H1 (cell line): ENCODE measurements around the gene ADAM20. TPM values are rescaled to one million over a fixed set of nuclear protein-coding genes. Genes with fewer than 3 reads are reported as not detected.

Experiments
- CTCF ChIA-PET: fragments of 300-600 bp; sonication (Branson Sonifier 250); formaldehyde crosslinking; loops from one replicate; lab custom pipeline; 2021; ENCODE audit not compliant: partially characterized antibody; lab: Charles Lee
- POLR2A ChIA-PET: fragments of 300-600 bp; sonication (Branson Sonifier 250); formaldehyde crosslinking; loops from one replicate; lab custom pipeline; 2021; ENCODE audit warnings: inconsistent platforms; ENCODE audit not compliant: partially characterized antibody; lab: Charles Lee
- DNase-seq, 2 experiments: peaks; one replicate each; pipeline versions ENCODE4 v3.0.0 to v3.0.0-alpha.2; 2010 to 2022; ENCODE audit warnings: low spot score in 2 of 2, low read depth in 1 of 2, mixed read lengths in 1 of 2
- FAIRE-seq: peaks from 2 replicates; lab custom pipeline; 2011; peaks lifted over from hg19 to GRCh38; lab: Jason Lieb, UNC
- H2AFZ ChIP-seq: 2 replicates; pipeline ENCODE4 v1.8.1; 2012; ENCODE audit warnings: low read length, inconsistent platforms
- H2AK5ac ChIP-seq: 2 replicates; pipeline ENCODE4 v1.6.1; 2013; ENCODE audit warnings: low read depth, low read length
- H2BK120ac ChIP-seq: replicated peaks from 2 replicates; pipeline ENCODE3; 2013; ENCODE audit warnings: low read depth, low read length, inconsistent platforms
- H2BK12ac ChIP-seq: 2 replicates; pipeline ENCODE4 v1.6.1; 2013; ENCODE audit warnings: low read depth, low read length
- H2BK15ac ChIP-seq: 2 replicates; pipeline ENCODE4 v1.6.1; 2013; ENCODE audit warnings: low read length
- H2BK20ac ChIP-seq: 2 replicates; pipeline ENCODE4 v1.6.1; 2013; ENCODE audit warnings: low read length
- H2BK5ac ChIP-seq: 2 replicates; pipeline ENCODE4 v1.6.1; 2013; ENCODE audit warnings: low read depth, low read length
- H3K14ac ChIP-seq: 2 replicates; pipeline ENCODE4 v1.6.1; 2013; ENCODE audit warnings: inconsistent platforms; ENCODE audit not compliant: insufficient read length
- H3K18ac ChIP-seq: 2 replicates; pipeline ENCODE4 v1.6.1; 2013; ENCODE audit warnings: low read length; ENCODE audit errors: extremely low read depth
- H3K23ac ChIP-seq: 2 replicates; pipeline ENCODE4 v1.6.1; 2013; ENCODE audit warnings: inconsistent platforms; ENCODE audit not compliant: insufficient read length
- H3K23me2 ChIP-seq: 2 replicates; pipeline ENCODE4 v1.6.1; 2013; ENCODE audit warnings: low read depth, low read length
- H3K27ac ChIP-seq: 2 replicates; pipeline ENCODE4 v1.6.1; 2011; ENCODE audit warnings: low read depth, low read length, inconsistent platforms
- H3K27me3 ChIP-seq, 4 experiments: replicated peaks in 1 of 4; 1 replicate in 1 of 4; 2 replicates in 3 of 4; pipeline versions ENCODE4 v1.6.1 to v1.8.1; 2011 to 2013; ENCODE audit warnings: low read length in 3 of 4, mild to moderate bottlenecking in 3 of 4, inconsistent platforms in 2 of 4, mixed read lengths in 2 of 4, moderate library complexity in 1 of 4; ENCODE audit not compliant: control insufficient read depth in 3 of 4, insufficient read depth in 3 of 4; ENCODE audit errors: extremely low read depth in 1 of 4
- H3K36me3 ChIP-seq, 4 experiments: 2 replicates each; pipeline versions ENCODE4 v1.6.1 to v1.8.1; 2011 to 2013; ENCODE audit warnings: mild to moderate bottlenecking in 4 of 4, low read length in 3 of 4, moderate library complexity in 2 of 4, control low read depth in 1 of 4, inconsistent platforms in 1 of 4; ENCODE audit not compliant: insufficient read depth in 4 of 4, control insufficient read depth in 2 of 4
- H3K4ac ChIP-seq: replicated peaks from 2 replicates; pipeline ENCODE3; 2013; ENCODE audit warnings: low read length, low read depth, mixed read lengths, inconsistent platforms; ENCODE audit not compliant: insufficient read length
- H3K4me1 ChIP-seq, 4 experiments: replicated peaks in 1 of 4; 1 replicate in 1 of 4; 2 replicates in 3 of 4; pipeline versions ENCODE4 v1.6.1 to v1.8.1; 2011 to 2013; ENCODE audit warnings: low read length in 3 of 4, inconsistent platforms in 2 of 4, mixed read lengths in 1 of 4; ENCODE audit not compliant: insufficient read depth in 4 of 4, control insufficient read depth in 3 of 4
- H3K4me2 ChIP-seq, 2 experiments: 2 replicates each; pipeline versions ENCODE4 v1.6.1 to v1.8.1; 2011 to 2013; ENCODE audit warnings: low read depth in 2 of 2, low read length in 2 of 2, control low read depth in 1 of 2, inconsistent platforms in 1 of 2, mild to moderate bottlenecking in 1 of 2; ENCODE audit not compliant: insufficient read depth in 1 of 2
- H3K4me3 ChIP-seq, 4 experiments: fragments of 200-600, 300-600 bp in 1 of 4; sonication (generic), shearing (Covaris generic), sonication (Bioruptor Twin) in 1 of 4; 2 replicates each; pipeline versions ENCODE4 v1.5.1 to v1.8.1; 2011 to 2016; ENCODE audit warnings: low read length in 4 of 4, low read depth in 3 of 4, control low read depth in 2 of 4, inconsistent platforms in 2 of 4, mild to moderate bottlenecking in 2 of 4, mixed read lengths in 1 of 4, moderate library complexity in 1 of 4; ENCODE audit not compliant: insufficient read depth in 2 of 4; ENCODE audit errors: extremely low read depth in 1 of 4
- H3K56ac ChIP-seq: replicated peaks from 2 replicates; pipeline ENCODE3; 2013; ENCODE audit warnings: low read depth, mild to moderate bottlenecking, mixed read lengths, low read length, inconsistent platforms; ENCODE audit not compliant: insufficient read length
- H3K79me1 ChIP-seq: 2 replicates; pipeline ENCODE4 v1.6.1; 2013; ENCODE audit warnings: low read depth, low read length, control low read depth
- H3K79me2 ChIP-seq, 2 experiments: 2 replicates each; pipeline versions ENCODE4 v1.6.1 to v1.8.1; 2012 to 2013; ENCODE audit warnings: low read length in 2 of 2, mild to moderate bottlenecking in 2 of 2, inconsistent platforms in 1 of 2; ENCODE audit not compliant: insufficient read depth in 2 of 2, control insufficient read depth in 1 of 2
- H3K9ac ChIP-seq, 4 experiments: replicated peaks in 1 of 4; 1 replicate in 1 of 4; 2 replicates in 3 of 4; pipeline versions ENCODE4 v1.6.1 to v1.8.1; 2011 to 2013; ENCODE audit warnings: low read depth in 3 of 4, low read length in 3 of 4, control low read depth in 2 of 4, mild to moderate bottlenecking in 2 of 4, moderate library complexity in 2 of 4, inconsistent platforms in 1 of 4; ENCODE audit errors: extremely low read depth in 1 of 4
- H3K9me3 ChIP-seq, 2 experiments: 2 replicates each; pipeline versions ENCODE4 v1.6.1 to v1.8.1; 2012 to 2013; ENCODE audit warnings: mild to moderate bottlenecking in 2 of 2, moderate library complexity in 2 of 2, control low read depth in 1 of 2, inconsistent platforms in 1 of 2, low read depth in 1 of 2, low read length in 1 of 2, mixed read lengths in 1 of 2; ENCODE audit not compliant: insufficient read depth in 2 of 2
- H4K20me1 ChIP-seq, 2 experiments: replicated peaks in 1 of 2; 2 replicates each; pipeline versions ENCODE3 to v1.8.1; 2011 to 2013; ENCODE audit warnings: inconsistent platforms in 2 of 2, low read length in 2 of 2, mild to moderate bottlenecking in 1 of 2; ENCODE audit not compliant: insufficient read depth in 2 of 2, control insufficient read depth in 1 of 2
- H4K5ac ChIP-seq: 2 replicates; pipeline ENCODE4 v1.6.1; 2013; ENCODE audit warnings: low read length, low read depth, mixed read lengths, inconsistent platforms; ENCODE audit not compliant: insufficient read length
- H4K8ac ChIP-seq: 2 replicates; pipeline ENCODE4 v1.8.0; 2013; ENCODE audit warnings: mild to moderate bottlenecking, moderate library complexity, low read length, inconsistent platforms; ENCODE audit not compliant: insufficient read depth; ENCODE audit errors: extremely low read depth
- H4K91ac ChIP-seq: replicated peaks from 2 replicates; pipeline ENCODE3; 2013; ENCODE audit warnings: low read length, mixed read lengths, inconsistent platforms; ENCODE audit not compliant: insufficient read length
- CBX5 ChIP-seq: fragments of 300-800, 300-1000 bp; sonication (generic); IDR thresholded peaks from 2 replicates; pipeline ENCODE4 v1.7.1; 2016; ENCODE audit warnings: antibody characterized with exemption, low read length, low read depth
- JUND ChIP-seq: IDR thresholded peaks from 2 replicates; pipeline ENCODE4 v1.6.1; 2011; ENCODE audit warnings: mild to moderate bottlenecking, improper control_type of control experiment, low read length
- NANOG ChIP-seq: IDR thresholded peaks from 2 replicates; pipeline ENCODE4 v1.6.1; 2011; ENCODE audit warnings: low read length, low read depth, mild to moderate bottlenecking, inconsistent platforms; ENCODE audit not compliant: insufficient read depth, poor library complexity, severe bottlenecking
- SIN3A ChIP-seq, 2 experiments: IDR thresholded peaks in 1 of 2; conservative IDR thresholded peaks in 1 of 2; 2 replicates each; pipeline ENCODE4 v1.6.1; 2011 to 2012; ENCODE audit warnings: low read length in 2 of 2, improper control_type of control experiment in 1 of 2, low read depth in 1 of 2, mild to moderate bottlenecking in 1 of 2
- polyA plus RNA-seq, 7 experiments: library from polyadenylated mRNA; depleted of rRNA in 3 of 7; stranded (reverse) in 5 of 7; unstranded in 2 of 7; fragments of >200 nt in 5 of 7; fragments of 200-250 nt in 2 of 7; gene quantifications; 1 replicate in 5 of 7; 2 replicates in 1 of 7; 4 replicates in 1 of 7; pipeline versions ENCODE4 v1.2.1 to v1.2.3, GENCODE V29; 2011 to 2013; ENCODE audit warnings: missing spikeins in 2 of 7, mixed read lengths in 2 of 7
- total RNA-seq: library from RNA; stranded (reverse); fragmentation: NEBNext Ultra II Directional; extraction: Animal tissue kit (Norgen Biotek cat#: 25700); gene quantifications from 2 replicates; pipeline ENCODE4 v1.2.1, GENCODE V29; 2021

ADAM20 gene
- total and polyA plus RNA-seq, 2 of the 8 experiments (the other 6 are each of a cell fraction or from before 2014, with no cell fraction given): 0.11 to 0.26 TPM

- H4K91ac ChIP-seq: no peak overlapping the region
- H3K23me2 ChIP-seq: no peaks in the 10 kb centered on the region
- no peak overlapping the region for H3K9ac ChIP-seq
- H3K79me2 ChIP-seq: no peaks in the 10 kb centered on the region
- H3K14ac ChIP-seq: no peak overlapping the region
- no peaks in the 10 kb centered on the region for H3K79me1 ChIP-seq
- H3K4me2 ChIP-seq: no peak overlapping the region
- H3K36me3 ChIP-seq: peaks cover 0 to 2% (median 0%) of the 10 kb centered on the region in 4 experiments; a peak in 2 of 8 replicates
- no peak overlapping the region for H3K4me3 ChIP-seq
- H3K18ac ChIP-seq: no peak overlapping the region
- H2BK12ac ChIP-seq: no peak overlapping the region
- no peak overlapping the region for H3K23ac ChIP-seq
- H2BK20ac ChIP-seq: no peak overlapping the region
- no peak overlapping the region for H4K8ac ChIP-seq
- ChIA-PET POLR2A (interaction anchor here (0.5 to 1.2 kb wide), 2 partner anchors 39 to 109 kb away, joined by 3 read pairs; partner anchors contain the start of gene SYNJ2BP), CTCF (interaction anchor here (0.7 kb wide), 1 partner anchor 9 kb away, joined by 3 read pairs; no protein-coding TSS in a partner anchor)
- H3K27me3 ChIP-seq: no peaks in the 10 kb centered on the region
- no peak overlapping the region for H2BK120ac ChIP-seq
- H3K4me1 ChIP-seq: no peaks in the 10 kb centered on the region
- no peak overlapping the region for H3K4ac ChIP-seq
- H4K5ac ChIP-seq: no peak overlapping the region
- no peak overlapping the region for H2AK5ac ChIP-seq
- no peaks in the 10 kb centered on the region for H4K20me1 ChIP-seq
- peaks cover 4 to 5% of the 10 kb centered on the region in 2 experiments; a peak in 1 of 4 replicates for H3K9me3 ChIP-seq
- FAIRE-seq (no peak), DNase-seq (no peak)
- no peak overlapping the region for H2BK15ac ChIP-seq
- H3K27ac ChIP-seq: no peak overlapping the region
- no peak overlapping the region for H2AFZ ChIP-seq
- H2BK5ac ChIP-seq: no peak overlapping the region
- H3K56ac ChIP-seq: no peak overlapping the region
- TF ChIP-seq CBX5 (no peak), JUND (no peak), SIN3A (conservative IDR thresholded peaks at IDR 0.05 in 1 of 2, IDR thresholded peaks at IDR 0.05 in 1 of 2; ENCODE audit: low read depth in 1 of 2, low read length in 2 of 2) (no peak), NANOG (no peak)
Observed at GRCh38 chr14:70525691-70526090, 9.1 kb downstream of the ADAM20 start.
